HG03432 (cell line): ENCODE results near the gene CLASRP.

Source experiments
- ATAC-seq: cut with Tn5 transposase; IDR thresholded peaks from one replicate; pipeline ENCODE4 v1.9.1; 2021; ENCODE audit warnings: mild to moderate bottlenecking, moderate library complexity; ENCODE audit not compliant: unreplicated experiment

CLASRP gene

DNA sequence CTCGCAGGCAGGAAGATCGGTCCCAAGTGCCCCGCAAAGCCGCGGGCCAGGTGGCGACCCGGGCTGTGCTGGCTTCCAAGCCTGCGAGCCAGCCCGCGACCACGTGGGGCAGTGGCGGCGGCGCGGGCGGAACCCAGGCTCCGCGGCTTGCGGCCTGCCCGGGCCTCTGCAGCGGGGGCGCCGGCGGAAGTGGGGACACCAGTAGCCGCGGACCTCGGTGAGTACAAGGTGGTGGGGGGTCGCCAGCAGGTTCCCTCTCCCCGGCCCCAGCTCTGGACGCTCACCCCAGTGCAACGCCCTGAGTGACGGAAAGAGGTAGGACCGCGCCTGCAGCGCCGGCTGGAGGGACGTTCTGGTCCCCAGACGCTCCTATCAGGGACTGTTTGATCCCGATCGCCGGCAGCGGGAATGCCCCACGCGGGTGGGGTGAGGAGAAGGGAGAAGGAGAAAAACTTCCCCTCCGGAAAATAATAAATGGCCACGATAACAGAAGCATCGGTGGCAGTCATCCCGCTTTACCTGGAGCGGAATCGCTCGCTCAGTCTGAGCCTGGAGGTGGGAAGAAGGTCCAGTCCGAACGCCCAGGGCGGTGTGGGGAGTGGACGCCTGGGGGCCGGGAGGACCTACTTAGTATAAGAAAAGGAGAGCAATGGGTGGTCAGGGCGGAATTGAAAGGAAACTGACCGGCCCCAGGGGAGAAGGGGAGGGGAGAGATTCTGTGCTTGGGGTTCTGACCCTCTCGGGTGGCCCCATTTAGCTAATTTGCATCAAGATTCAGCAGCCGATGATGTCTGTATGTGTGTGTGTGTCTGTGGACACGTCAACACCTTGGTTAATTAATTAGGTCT, 40.4 kb downstream of the CLASRP start, which contains the start of gene GEMIN7:
TSS of gene GEMIN7 (plus strand) at position 198 of the 848 bp plus-strand sequence. CDS start 10,855 bp downstream, outside the sequence.
- ATAC-seq: peak; percentile 38

DNA sequence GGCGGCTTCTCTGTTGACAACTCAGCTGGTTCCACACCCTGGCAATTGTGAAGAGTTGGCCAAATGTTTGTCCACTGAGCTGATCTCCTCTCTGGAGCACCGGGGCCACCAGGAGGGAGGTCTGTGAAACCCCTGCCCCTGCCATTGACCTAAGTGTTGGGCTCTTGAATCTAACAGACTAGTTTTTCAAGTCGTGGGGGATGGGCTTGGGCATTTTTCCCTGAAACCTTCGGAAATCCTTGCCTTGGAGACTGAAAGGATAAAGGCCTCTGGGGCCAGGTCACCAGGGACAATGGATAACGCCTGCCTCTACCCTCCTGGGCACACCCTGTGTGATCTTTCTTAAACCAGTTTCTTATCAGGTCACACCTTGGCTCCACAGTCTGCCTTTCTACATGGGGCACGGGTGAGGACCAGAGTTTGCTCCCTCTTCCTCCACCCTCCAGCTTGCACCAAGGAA, 41.1 kb downstream of the CLASRP start:
- no peak for ATAC-seq

GRCh38 chr19:45082170-45082569, 43.3 kb downstream of the CLASRP start:
- no peak for ATAC-seq

GRCh38 chr19:45086480-45086879, 47.6 kb downstream of the CLASRP start:
- no peak for ATAC-seq

DNA sequence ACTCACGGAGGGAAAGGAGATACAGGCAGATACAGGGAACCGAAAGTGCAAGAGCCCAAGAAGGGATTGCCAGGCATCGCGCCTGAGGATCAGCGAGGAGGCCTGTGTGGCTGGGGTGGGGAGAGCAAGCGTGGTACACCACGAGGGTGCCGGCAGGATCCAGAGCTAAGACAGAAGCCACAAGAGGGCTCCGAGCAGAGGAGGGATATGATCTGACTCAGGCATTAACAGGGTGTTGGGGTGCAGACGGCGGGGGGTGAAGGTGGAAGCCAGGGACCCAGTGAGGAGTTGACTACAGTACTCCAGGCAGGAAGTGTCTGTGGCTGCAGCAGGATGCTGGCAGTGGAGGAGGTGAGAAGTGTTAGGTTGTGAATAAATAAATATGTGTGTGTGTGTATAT, 48.7 kb downstream of the CLASRP start:
- ATAC-seq: no peak

DNA sequence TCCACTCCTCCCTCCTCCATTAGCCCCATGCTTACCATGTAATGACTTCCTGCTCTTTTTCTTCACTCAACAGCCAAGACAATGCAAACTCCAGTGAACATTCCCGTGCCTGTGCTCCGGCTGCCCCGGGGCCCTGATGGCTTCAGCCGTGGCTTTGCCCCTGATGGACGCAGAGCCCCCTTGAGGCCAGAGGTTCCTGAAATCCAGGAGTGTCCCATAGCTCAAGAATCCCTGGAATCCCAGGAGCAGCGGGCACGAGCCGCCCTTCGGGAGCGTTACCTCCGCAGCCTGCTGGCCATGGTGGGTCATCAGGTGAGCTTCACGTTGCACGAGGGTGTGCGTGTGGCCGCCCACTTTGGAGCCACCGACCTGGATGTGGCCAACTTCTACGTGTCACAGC, 51.2 kb downstream of the CLASRP start:
- ATAC-seq: no peak

GRCh38 chr19:45090606-45091005, 51.8 kb downstream of the CLASRP start:
- ATAC-seq: no peak

DNA sequence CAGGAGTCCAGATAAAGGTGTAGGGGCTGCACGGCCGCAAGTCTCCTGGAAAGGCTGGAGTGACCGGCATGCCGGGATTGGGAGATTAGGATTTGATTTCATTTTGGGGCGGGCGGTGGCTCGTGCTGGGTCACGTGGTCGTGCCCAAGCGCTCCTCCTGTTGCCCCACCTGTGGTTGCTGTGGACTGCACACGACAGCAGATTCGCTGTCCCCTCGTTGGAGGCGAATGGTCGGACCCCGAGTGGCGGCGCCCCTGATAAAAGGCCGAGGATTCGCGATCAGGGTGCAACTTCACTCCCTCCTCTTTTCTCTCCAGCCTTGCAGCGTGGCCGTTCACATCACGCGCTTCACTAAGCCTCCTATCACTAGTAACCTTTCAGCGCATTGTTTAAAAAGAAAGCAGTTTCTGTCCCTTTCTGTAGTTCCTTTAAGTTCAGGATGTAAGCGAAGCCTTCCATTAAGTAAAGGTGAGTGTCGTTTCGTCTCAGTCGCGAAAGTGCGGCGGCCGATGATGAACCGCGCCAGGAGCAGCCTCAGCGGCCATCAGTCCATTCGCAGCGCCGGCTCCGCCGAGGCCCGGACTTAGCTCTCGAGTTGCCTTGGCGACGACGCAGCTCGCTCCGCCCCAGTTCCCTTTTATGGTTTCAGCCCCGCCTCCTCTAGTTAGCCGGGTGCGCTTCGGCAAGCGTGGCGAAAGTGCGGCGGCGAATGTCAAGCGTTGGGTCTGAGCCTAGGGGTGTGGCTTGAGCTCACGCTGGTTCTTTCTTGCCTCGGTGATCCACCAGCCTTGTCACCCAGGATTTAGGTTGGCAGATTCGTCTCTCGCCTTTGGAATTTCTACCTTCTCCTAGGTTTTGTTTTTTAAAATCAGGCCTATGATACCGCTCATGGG, 52.4 kb downstream of the CLASRP start:
- peak; percentile 64 for ATAC-seq

DNA sequence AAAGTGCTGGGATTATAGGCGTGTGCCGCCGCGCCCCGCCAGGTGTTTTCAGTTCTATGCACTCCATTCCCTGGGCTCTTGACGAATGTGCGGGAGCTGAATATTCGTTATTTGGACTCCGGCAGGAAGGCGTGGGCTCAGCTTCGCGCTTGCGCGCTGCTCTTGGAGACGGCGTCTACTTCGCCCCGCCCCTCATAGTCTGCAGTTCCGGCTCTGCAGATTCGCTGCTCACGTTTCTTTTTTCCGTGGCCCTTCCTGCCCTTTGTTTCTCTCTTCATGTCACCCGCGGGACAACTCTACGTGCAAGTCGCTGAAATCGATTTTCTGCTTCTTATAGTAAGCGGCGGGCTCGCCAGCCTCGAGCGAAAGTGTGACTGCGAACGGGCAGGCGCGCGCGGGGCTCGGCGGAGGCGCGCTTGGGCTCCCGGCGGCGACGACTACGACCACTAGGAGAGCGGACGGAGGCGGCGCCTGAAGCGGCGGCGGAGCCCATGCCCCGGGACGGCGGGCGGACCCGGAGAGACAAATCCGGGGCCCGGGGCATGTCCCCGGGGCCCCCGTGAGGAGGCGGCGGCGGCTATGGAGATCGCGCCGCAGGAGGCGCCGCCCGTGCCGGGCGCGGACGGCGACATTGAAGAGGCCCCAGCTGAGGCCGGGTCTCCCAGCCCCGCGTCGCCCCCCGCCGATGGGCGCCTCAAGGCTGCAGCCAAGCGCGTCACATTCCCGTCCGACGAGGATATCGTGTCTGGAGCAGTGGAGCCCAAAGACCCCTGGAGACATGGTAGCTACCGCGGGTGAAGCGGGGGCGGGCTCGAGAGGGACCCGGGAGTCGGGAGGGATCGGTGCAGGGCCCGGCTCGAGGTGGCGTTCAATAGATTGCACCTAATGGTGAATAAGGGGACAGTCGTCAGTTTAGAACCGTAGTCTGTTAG, 54.2 kb downstream of the CLASRP start, which contains the start of gene PPP1R37:
TSS of gene PPP1R37 (plus strand) at position 433 of the 932 bp plus-strand sequence. CDS start at position 580, 147 bp downstream.
- peak; percentile 65 for ATAC-seq

DNA sequence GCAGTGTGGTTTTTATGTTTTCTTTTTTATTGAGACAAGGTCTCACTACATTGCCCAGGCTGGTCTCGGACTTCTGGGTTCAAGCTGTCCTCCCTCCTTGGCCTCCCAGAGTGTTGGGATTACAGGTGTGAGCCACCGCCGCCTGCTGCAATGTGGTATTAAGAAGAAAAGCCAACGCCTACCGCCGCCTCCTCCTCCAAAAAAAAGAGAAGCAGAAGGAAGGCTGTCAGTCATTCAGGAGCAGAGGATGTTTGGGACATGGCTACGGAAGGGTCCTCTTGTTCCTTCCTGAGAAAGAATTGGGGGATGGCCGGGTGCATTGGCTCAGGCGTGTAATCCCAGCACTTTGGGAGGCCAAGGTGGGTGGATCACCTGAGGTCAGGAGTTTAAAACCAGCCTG, 55.3 kb downstream of the CLASRP start:
- ATAC-seq: no peak

DNA sequence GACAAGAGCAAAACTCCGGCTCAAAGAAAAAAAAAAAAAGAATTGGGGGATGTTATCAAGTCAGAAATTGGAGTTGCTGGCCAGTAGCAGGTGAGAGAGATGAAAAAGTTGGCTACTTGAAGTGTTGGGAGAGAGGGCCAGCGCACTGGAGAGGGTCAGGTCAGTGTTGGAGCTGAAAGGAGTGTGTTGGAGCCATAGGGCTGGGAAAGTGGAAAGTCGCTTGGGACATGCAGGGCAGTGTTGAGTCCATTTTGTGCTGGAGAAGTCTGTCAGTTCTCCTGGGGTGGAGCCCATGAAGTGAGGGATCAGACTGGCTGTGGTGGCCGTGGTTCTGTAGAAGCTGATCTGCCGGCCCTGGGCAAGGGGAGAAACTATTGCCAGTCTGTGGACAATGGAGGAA, 55.9 kb downstream of the CLASRP start:
- no peak for ATAC-seq

- no peak for ATAC-seq
Observed at GRCh38 chr19:45095496-45096413, 56.9 kb downstream of the CLASRP start.

DNA sequence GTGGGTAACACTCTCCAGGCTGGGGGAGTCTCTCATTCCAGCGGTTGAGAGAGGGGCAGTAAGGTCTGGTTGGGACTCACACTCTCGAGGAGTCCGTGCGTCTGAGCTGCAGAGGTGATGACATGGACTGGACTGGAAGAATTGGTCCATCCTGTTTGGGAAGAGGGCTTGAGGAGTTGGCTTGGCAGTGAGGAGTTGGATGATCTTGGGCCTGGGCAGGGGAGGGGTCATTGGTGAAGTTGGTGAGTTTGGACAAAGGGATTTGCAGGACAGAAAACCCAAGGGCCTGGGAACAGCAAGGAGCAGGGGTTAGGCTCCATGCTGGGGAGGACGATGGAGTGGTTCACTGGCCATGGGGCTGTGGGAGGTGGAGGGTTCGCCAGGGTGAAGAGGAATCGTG, 57.9 kb downstream of the CLASRP start:
- no peak for ATAC-seq

DNA sequence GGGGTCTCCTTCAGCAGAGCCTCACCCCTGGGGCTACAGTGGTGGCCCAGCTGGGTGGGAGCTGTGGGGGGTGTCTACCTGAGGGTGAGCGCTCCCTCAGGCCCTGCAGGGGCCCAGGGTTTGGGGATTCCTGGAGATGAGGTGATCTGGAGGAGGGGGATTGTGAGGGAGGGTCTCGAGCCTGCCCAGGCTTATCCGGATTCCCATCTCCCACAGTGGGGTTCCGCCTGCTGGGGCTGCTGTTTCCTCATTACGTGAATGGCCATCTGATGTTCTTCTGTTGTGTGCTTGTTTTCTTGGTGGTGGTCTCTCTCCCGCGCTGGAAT, 58.6 kb downstream of the CLASRP start:
- ATAC-seq: no peak

DNA sequence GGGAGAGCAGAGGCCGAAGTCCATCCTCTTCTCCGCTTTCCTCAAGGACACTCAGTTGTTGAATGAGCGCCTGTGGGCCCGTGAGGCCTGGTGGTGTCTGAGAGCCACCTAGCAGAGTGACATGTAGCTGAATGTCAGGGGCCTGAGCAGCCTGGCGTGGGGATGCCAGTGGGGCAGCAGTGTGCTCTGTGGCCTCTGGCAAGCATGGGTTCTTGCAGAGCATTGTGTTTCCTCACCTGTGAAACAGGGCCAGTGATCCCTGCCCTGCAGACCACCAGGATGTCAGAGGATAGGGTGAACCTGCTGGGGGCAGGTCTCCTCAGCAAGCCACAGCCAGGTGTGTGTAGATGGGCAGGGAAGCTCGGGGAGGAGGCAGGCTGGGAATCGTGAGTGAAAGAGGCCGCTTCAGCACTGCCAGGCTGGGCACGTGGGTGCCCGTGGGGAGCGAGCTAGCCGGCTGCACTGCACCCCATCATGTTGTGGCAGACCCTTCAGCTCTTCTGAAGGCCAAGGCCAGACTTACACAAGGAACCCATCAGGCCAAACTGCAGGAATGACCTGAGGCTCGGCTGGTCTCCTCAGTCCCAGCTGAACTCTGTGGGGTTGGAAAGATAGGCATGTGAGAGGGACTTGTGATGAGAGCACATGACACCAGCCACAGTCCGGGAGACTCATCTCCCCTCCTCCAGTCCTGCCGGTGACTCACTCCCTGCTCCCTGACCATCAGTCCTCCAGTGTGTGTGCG, 59.1 kb downstream of the CLASRP start:
- no peak for ATAC-seq

GRCh38 chr19:45098521-45099466, 59.9 kb downstream of the CLASRP start:
- no peak for ATAC-seq

DNA sequence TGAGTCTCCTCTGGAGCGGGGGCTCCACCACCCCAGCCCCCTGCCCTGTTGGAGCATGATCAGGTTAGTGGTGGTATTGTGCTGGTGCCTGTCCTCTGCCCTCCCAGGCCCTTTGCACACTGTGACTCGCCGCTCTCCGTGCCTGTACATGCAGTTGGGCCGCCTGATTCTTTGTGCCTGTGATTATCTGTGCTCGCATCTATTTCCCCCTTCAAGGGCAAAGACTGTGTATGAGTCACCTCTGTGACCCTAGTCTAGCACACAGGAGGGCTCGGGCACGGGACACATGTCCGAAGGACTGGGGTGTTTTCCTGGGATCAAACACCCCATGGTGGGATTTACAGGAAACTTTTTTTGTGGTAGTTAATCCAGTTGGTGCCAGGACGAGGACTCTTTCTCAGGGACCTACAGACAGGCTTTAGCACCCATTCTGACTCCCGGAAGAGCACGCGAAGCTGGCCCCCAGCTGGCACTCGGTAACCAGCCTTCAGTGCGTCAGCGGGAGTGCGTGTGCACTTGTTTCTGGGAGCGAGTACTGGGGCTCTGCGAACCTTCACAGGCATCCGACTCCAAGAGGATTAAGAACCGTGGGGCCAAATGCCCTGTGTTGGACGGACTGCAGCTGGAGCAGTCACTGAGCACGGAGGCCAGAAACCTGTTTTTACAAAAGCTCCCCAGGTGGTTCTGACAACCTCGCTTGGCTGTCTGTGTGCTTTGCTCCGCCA, 60.8 kb downstream of the CLASRP start:
- no peak for ATAC-seq
